OCI-LY3 (cell line): ENCODE data around the gene PTPRU.
A peak's percentile ranks its signal among the peaks of the same experiment; 100 is the strongest.

Experiments
- H2AFZ ChIP-seq: fragments of 200-600, 300-600 bp; shearing (Covaris generic); 2 replicates; pipeline ENCODE4 v1.6.0; 2014; ENCODE audit warnings: antibody characterized with exemption, low read depth, low read length
- H3K27ac ChIP-seq: fragments of 200-600, 300-600 bp; sonication (generic); 2 replicates; pipeline ENCODE4 v1.5.1; 2014; ENCODE audit warnings: mild to moderate bottlenecking, low read length, moderate library complexity, mixed read lengths
- H3K27me3 ChIP-seq: fragments of 200-600, 300-600 bp; sonication (generic); 2 replicates; pipeline ENCODE4 v1.6.1; 2014; ENCODE audit warnings: low read depth, low read length, mixed read lengths
- H3K36me3 ChIP-seq: fragments of 200-600, 300-600 bp; sonication (generic); replicated peaks from 2 replicates; pipeline ENCODE3; 2014; ENCODE audit warnings: low read depth, low read length, mixed read lengths
- H3K4me1 ChIP-seq: fragments of 300-600, 200-600 bp; sonication (generic); 2 replicates; pipeline ENCODE4 v1.6.1; 2014; ENCODE audit warnings: low read length, mixed read lengths
- H3K4me2 ChIP-seq: fragments of 200-600, 300-600 bp; sonication (generic); 2 replicates; pipeline ENCODE4 v1.6.1; 2014; ENCODE audit warnings: low read length, mixed read lengths
- H3K4me3 ChIP-seq: fragments of 300-600, 200-600 bp; sonication (generic); 2 replicates; pipeline ENCODE4 v1.5.1; 2014; ENCODE audit warnings: antibody characterized with exemption, mild to moderate bottlenecking, low read length, moderate library complexity
- H3K79me2 ChIP-seq: fragments of 300-600, 200-600 bp; shearing (Covaris generic); 2 replicates; pipeline ENCODE4 v1.6.1; 2014; ENCODE audit warnings: mild to moderate bottlenecking, low read length, mixed read lengths
- H3K9ac ChIP-seq: fragments of 300-600, 200-600 bp; shearing (Covaris generic); 2 replicates; pipeline ENCODE4 v1.6.0; 2014; ENCODE audit warnings: mild to moderate bottlenecking, low read length, moderate library complexity
- H3K9me3 ChIP-seq: fragments of 200-600, 300-600 bp; shearing (Covaris generic); 2 replicates; pipeline ENCODE4 v1.6.1; 2014; ENCODE audit warnings: low read length, mixed read lengths; ENCODE audit not compliant: insufficient read depth
- H4K20me1 ChIP-seq: fragments of 200-600, 300-600 bp; sonication (generic); 2 replicates; pipeline ENCODE4 v1.6.1; 2016; ENCODE audit warnings: low read length, mixed read lengths; ENCODE audit not compliant: insufficient read depth
- CTCF ChIP-seq: fragments of 200-600, 300-600 bp; sonication (generic); IDR thresholded peaks from 2 replicates; pipeline ENCODE4 v1.5.1; 2014; ENCODE audit warnings: antibody characterized with exemption, low read length, low read depth
- EZH2phosphoT487 ChIP-seq: fragments of 200-600 bp; shearing (Covaris generic); IDR thresholded peaks from 2 replicates; pipeline ENCODE4 v1.6.1; 2018; ENCODE audit warnings: antibody characterized with exemption, mixed run types, low read depth

The PTPRU gene

GRCh38 chr1:29245261-29245660 lies 8.9 kb downstream of the PTPRU start:
- Histone ChIP-seq H3K79me2 (no peaks in the 10 kb centered on the region), H2AFZ (no peak overlapping the region), H3K4me2 (no peak overlapping the region), H3K27ac (no peak overlapping the region), H4K20me1 (no peaks in the 10 kb centered on the region), H3K27me3 (no peaks in the 10 kb centered on the region), H3K4me3 (no peak overlapping the region), H3K36me3 (no peaks in the 10 kb centered on the region), H3K9ac (no peak overlapping the region), H3K9me3 (no peaks in the 10 kb centered on the region), H3K4me1 (no peaks in the 10 kb centered on the region)
- TF ChIP-seq CTCF (no peak), EZH2phosphoT487 (no peak)

- Histone ChIP-seq H3K27ac (no peak overlapping the region), H3K36me3 (no peaks in the 10 kb centered on the region), H2AFZ (no peak overlapping the region), H3K4me3 (no peak overlapping the region), H3K27me3 (no peaks in the 10 kb centered on the region), H3K79me2 (no peaks in the 10 kb centered on the region), H3K9ac (no peak overlapping the region), H3K9me3 (no peaks in the 10 kb centered on the region), H3K4me2 (no peak overlapping the region), H3K4me1 (no peaks in the 10 kb centered on the region), H4K20me1 (no peaks in the 10 kb centered on the region)
- TF ChIP-seq CTCF (peak; percentile 45), EZH2phosphoT487 (no peak)
Measured at GRCh38 chr1:29245876-29246275, 9.6 kb downstream of the PTPRU start.

GRCh38 chr1:29247044-29247443 lies 10.7 kb downstream of the PTPRU start:
- H3K4me1 ChIP-seq: no peaks in the 10 kb centered on the region
- no peaks in the 10 kb centered on the region for H3K27me3 ChIP-seq
- no peaks in the 10 kb centered on the region for H3K36me3 ChIP-seq
- no peaks in the 10 kb centered on the region for H4K20me1 ChIP-seq
- no peak for TF ChIP-seq CTCF
- no peak for TF ChIP-seq EZH2phosphoT487
- no peak overlapping the region for H3K4me3 ChIP-seq
- H3K79me2 ChIP-seq: no peaks in the 10 kb centered on the region
- no peak overlapping the region for H3K27ac ChIP-seq
- no peak overlapping the region for H3K9ac ChIP-seq
- H3K4me2 ChIP-seq: no peak overlapping the region
- H2AFZ ChIP-seq: no peak overlapping the region
- H3K9me3 ChIP-seq: no peaks in the 10 kb centered on the region

GRCh38 chr1:29247571-29248273 lies 11.4 kb downstream of the PTPRU start:
- no peak overlapping the region for H3K4me2 ChIP-seq
- TF ChIP-seq CTCF: no peak
- TF ChIP-seq EZH2phosphoT487: no peak
- H3K79me2 ChIP-seq: no peaks in the 10 kb centered on the region
- no peak overlapping the region for H3K4me3 ChIP-seq
- H3K9me3 ChIP-seq: no peaks in the 10 kb centered on the region
- no peaks in the 10 kb centered on the region for H3K27me3 ChIP-seq
- H3K9ac ChIP-seq: no peak overlapping the region
- no peaks in the 10 kb centered on the region for H3K4me1 ChIP-seq
- no peaks in the 10 kb centered on the region for H4K20me1 ChIP-seq
- H2AFZ ChIP-seq: no peak overlapping the region
- no peaks in the 10 kb centered on the region for H3K36me3 ChIP-seq
- no peak overlapping the region for H3K27ac ChIP-seq
